Panc1 (cell line): ENCODE measurements around the gene NTRK2.

Experiments
- CTCF ChIP-seq: fragments of 450-650 bp; IDR thresholded peaks from 2 replicates; pipeline ENCODE4 v1.5.1; 2017; ENCODE audit warnings: mild to moderate bottlenecking
- TCF7L2 ChIP-seq: IDR thresholded peaks from 2 replicates; pipeline ENCODE4 v1.6.1; 2011; ENCODE audit warnings: mild to moderate bottlenecking, low read depth, low read length, inconsistent platforms

- TF ChIP-seq TCF7L2 (no peak), CTCF (no peak)
Measured at GRCh38 chr9:84781931-84782866, 112.7 kb downstream of the NTRK2 start.
